Measurements from ENCODE around the gene NOP53. TPM values are rescaled to one million over a fixed set of nuclear protein-coding genes. Genes with fewer than 3 reads are reported as not detected.
A peak's percentile ranks its signal among the peaks of the same experiment; 100 is the strongest.

NOP53 gene
- total and polyA plus RNA-seq, 2 of the 13 experiments (the other 11 are each of a cell fraction or from before 2014, with no cell fraction given) = 53.9 to 141 TPM

DNA sequence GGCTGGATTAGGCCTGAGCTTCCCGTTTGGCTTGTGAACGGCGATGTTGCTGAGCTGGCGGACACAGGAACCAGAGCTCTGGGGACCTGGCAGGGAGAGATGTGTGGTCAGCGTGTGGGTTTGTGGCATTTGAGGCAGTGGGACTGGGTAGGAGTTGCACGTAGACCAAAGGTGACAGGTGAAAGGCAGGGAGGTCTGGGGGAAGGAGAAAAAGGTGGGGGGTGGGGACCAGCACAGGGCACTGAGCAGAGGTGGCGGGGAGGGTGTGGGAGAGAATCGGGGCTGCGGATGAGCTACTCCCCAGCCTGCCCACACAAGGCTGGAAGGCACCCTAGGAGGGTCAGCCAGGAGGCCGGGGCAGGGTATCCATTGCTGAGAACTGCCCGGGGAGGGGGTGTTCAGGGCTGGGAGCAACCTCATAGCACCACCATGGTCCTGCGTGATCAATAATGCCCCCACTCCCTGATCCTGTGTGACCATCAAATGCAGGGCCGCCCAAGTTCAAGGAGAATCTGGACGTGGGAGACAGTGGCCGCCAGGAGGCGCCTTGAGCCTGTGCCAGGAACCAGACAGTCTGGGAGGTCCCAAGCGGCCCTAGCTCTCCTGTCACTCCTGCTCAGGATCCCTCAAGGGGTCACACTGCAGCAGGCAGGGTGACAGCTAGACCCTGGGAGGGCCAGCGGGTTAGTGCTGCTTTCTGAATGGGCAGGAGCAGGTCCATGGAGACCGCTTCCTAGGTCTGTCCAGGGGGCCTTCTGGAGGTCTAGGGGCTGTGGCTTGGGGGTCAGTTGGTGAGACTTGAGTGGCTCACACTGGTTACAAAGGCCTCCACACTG is 20.4 kb downstream of the NOP53 start (continued):
- TF ChIP-seq PRDM4 (CRISPR knock-in tag; IDR thresholded peaks at IDR 0.05; ENCODE audit: borderline replicate concordance) (no peak), ZHX2 (IDR thresholded peaks at IDR 0.05; ENCODE audit: low read depth) (no peak), ZHX2 (CRISPR knock-in tag; IDR thresholded peaks at IDR 0.05; ENCODE audit: borderline replicate concordance) (no peak), ZNF660 (CRISPR knock-in tag; IDR thresholded peaks at IDR 0.05; ENCODE audit: borderline replicate concordance, low read depth) (no peak), MLLT10 (CRISPR knock-in tag; IDR thresholded peaks at IDR 0.05) (no peak), HOXA3 (CRISPR knock-in tag; IDR thresholded peaks at IDR 0.05) (no peak), ZNF510 (CRISPR knock-in tag; IDR thresholded peaks at IDR 0.05; ENCODE audit: low read depth) (0 out of 2 replicates have a peak, but pooled peaks have one; percentile 26), XRCC5 (optimal IDR thresholded peaks at IDR 0.05; ENCODE audit: low read length) (peak; percentile 53), SNAPC2 (CRISPR knock-in tag; IDR thresholded peaks at IDR 0.05) (no peak), TFDP1 (CRISPR knock-in tag; IDR thresholded peaks at IDR 0.05; ENCODE audit: borderline replicate concordance) (peak; percentile 23; the same call in 1 of the 2 replicates), PITX1 (CRISPR knock-in tag; IDR thresholded peaks at IDR 0.05) (0 out of 2 replicates have a peak, but pooled peaks have one; percentile 29), HDAC6 (IDR thresholded peaks at IDR 0.05; ENCODE audit: low read depth, low read length) (no peak), ZNF180 (CRISPR knock-in tag; IDR thresholded peaks at IDR 0.05; ENCODE audit: borderline replicate concordance, low read depth) (peak; percentile 27; the same call in 1 of the 2 replicates), RBM39 (IDR thresholded peaks at IDR 0.05; ENCODE audit: low read depth, low read length, poor library complexity, severe bottlenecking) (peak; percentile 48), BCL6 (CRISPR knock-in tag; IDR thresholded peaks at IDR 0.05) (peak; percentile 27; the same call in 1 of the 2 replicates), ZNF704 (CRISPR knock-in tag; IDR thresholded peaks at IDR 0.05; ENCODE audit: borderline replicate concordance) (no peak), TBX2 (CRISPR knock-in tag; IDR thresholded peaks at IDR 0.05; ENCODE audit: borderline replicate concordance) (peak; percentile 25; the same call in 1 of the 2 replicates), PLRG1 (conservative IDR thresholded peaks at IDR 0.05) (no peak)
